ENCODE results near the gene OSBP.
"Not testable (repeated sequence)": the region's sequence is repeated elsewhere in the genome, so short reads cannot be mapped to it uniquely, and the experiment has no call there.

Gene OSBP

DNA sequence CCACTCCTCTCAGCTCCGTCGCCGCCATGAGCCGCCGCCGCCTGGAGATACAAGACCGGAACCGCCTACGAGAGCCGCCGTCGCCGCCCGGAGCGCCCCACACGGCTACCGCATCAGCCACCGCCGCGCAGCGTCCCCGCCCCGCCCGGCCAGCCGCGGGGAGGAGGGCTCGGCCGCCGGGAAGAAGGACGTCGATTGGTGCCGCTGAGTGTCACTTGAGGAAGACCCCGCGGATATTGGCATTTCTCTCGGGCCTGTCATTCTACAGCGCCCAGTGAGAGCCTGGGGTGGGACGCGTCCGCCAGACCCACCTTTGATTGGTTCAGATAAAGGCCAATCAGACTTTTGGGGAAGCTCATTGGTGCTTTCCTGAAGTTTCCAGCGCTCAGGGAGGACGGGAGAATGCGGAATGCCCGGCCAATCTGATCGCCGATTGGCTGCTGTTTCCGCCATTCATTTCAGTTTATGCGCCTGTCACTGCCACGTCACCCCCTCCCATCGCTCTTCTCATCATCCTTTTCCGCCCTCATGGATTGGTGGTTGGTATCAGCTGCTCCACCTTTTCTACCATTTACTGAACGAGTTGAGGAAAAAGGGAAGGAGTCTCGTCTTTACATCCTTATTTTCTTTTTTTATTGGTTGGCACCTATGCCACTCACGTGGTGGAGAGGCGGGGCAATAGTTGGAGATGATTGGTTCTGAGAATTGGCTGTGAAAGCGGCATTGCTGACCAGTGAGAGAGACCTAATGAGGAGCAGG lies at the start of gene OSBP:
TSS of gene OSBP (minus strand) at position 138 of the 759 bp plus-strand sequence. CDS start at position 28, 110 bp downstream.
- peak; percentile 88 to 96 for DNase-seq (ENCODE audit: extremely low read depth in 1 of 2, low read depth in 1 of 2)

- no peak for DNase-seq (ENCODE audit: extremely low read depth in 1 of 2, low read depth in 1 of 2)
Measured at GRCh38 chr11:59660621-59661020, 45.0 kb upstream of the OSBP start.

DNA sequence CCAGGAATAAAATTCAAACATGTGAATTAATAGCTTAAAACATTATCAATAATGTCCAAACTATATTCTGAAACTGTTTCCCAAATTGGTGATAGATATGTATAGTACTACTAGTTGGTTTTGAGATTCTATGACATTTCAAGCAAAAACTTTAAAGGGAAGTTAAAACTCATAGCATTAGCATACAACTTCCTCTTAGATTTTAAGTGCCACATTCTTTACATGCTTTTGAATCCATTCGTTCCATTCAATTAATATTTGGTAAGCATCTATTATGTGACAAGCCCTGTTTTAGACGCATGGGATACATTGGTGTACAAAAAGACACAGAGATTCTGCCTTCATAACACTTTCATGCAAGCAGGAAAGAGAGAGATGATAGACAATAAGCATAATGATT lies 44.4 kb upstream of the OSBP start:
- DNase-seq (ENCODE audit: extremely low read depth in 1 of 2, low read depth in 1 of 2), result no peak

GRCh38 chr11:59658036-59658435 lies 42.5 kb upstream of the OSBP start:
- DNase-seq (ENCODE audit: extremely low read depth in 1 of 2, low read depth in 1 of 2), result no peak

DNA sequence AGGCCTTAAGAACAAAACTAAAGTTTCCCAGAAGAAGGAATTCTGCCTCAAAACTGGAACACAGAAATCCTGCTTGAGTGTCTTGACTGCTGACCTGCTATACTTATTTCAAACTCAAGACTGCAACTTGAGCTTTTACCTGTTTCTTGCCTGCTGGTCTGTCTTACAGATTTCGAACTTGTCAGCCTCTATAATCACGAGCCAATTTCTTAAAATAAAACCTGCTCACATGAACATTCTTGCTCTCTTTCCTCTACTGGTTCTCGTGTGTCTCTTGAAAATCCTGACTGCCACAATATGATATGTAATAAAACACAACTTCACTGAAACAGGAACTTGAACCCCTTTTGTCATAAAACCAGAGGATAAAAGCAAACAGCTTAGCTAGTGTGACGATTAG lies 39.3 kb upstream of the OSBP start:
- no peak for DNase-seq (ENCODE audit: extremely low read depth in 1 of 2, low read depth in 1 of 2)

- DNase-seq (ENCODE audit: extremely low read depth in 1 of 2, low read depth in 1 of 2), result no peak
Measured at GRCh38 chr11:59647245-59647980, 31.8 kb upstream of the OSBP start.

- no peak for DNase-seq (ENCODE audit: extremely low read depth in 1 of 2, low read depth in 1 of 2)
Measured at GRCh38 chr11:59644528-59644927, 29.0 kb upstream of the OSBP start.

DNA sequence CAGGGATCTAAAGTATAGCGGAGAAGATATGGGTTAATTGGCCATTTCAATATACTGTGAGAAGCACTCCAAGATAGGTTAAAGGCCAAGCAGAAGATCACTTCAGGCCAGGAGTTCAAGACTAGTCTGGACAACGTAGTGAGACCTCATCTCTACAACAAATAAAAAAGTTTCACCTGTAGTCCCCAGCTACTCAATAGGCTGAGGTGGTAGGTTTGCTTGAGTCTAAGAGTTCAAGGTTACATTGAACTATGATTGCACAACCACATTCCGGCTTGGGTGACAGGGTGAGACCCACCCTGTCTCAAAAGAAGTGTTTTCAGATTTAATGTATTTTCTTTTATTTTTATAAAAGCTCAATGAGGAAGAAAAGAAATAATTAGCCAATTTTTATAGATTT lies 27.8 kb upstream of the OSBP start:
- DNase-seq (ENCODE audit: extremely low read depth in 1 of 2, low read depth in 1 of 2), result no peak

DNA sequence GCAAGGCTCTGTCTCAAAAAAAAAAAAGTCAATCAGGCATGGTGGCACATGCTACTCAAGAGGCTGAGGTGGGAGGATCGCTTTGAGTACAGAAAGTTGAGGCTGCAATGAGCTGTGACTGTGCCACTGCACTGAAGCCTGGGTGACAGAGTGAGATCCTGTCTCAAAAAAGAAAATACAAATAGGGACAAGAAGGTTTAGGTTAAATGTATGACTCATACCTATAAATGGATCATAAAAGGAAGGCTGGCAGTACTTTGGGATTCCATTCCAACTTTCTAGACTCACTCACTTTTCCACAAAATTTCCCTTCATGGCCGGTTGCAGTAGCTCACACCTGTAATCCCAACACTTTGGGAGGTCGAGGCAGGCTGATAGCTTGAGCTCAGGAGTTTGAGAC lies 25.6 kb upstream of the OSBP start:
- DNase-seq (ENCODE audit: extremely low read depth in 1 of 2, low read depth in 1 of 2), result no peak

- no peak for DNase-seq (ENCODE audit: extremely low read depth in 1 of 2, low read depth in 1 of 2)
Measured at GRCh38 chr11:59630493-59630892, 14.9 kb upstream of the OSBP start.

DNA sequence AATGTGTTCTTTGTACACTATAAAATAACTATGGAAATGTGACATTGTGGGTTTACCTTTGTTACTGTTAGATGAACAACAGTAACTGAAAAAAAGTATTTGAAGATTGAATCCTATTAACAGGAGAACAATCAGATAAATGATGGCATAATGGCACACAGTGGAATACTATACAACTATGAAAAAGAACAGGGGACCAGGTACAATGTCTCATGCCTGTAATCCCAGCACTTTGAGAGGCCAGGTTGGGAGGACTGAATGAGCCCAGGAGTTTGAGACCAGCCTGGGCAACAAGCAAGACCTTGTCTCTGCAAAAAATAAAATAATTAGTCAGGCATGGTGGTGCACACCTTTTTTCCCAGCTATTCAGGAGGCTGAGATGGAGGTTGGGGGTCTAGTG lies 14.4 kb upstream of the OSBP start:
- no peak for DNase-seq (ENCODE audit: extremely low read depth in 1 of 2, low read depth in 1 of 2)

DNA sequence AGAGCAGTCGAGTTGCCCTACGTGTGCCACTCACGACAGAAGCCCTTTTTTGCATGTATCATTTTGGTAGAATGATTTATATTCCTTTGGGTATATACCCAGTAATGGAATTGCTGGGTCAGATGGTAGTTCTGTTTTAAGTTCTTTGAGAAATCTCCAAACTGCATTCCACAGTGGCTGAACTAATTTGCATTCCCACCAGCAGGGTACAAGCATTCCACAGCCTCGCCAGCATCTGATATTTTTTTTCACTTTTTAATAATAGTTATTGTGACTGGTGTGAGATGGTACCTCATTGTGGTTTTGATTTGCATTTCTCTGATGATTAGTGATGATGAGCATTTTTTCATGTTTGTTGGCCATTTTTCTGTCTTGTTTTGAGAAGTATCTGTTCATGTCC lies 11.4 kb upstream of the OSBP start:
- not testable (repeated sequence) for DNase-seq (ENCODE audit: extremely low read depth in 1 of 2, low read depth in 1 of 2)

DNA sequence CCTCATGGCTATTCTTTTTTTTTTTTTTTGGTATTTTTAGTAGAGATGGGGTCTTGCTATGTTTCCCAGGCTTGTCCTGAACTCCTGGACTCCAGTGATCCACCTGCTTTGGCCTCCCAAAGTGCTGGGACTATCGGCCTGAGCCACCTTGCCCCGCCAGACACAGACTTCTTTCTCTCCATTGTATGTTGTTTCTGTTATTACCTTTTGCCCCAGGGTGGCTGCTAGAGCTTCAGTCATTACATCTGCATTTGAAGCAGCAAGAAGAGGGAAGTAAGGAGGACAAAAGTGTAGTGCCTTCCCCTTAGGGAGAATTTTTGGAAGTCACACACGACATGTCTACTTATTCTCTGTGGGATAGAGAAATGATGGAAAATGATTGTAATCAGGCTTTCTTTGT lies 10.1 kb upstream of the OSBP start:
- DNase-seq (ENCODE audit: extremely low read depth in 1 of 2, low read depth in 1 of 2), result no peak

DNA sequence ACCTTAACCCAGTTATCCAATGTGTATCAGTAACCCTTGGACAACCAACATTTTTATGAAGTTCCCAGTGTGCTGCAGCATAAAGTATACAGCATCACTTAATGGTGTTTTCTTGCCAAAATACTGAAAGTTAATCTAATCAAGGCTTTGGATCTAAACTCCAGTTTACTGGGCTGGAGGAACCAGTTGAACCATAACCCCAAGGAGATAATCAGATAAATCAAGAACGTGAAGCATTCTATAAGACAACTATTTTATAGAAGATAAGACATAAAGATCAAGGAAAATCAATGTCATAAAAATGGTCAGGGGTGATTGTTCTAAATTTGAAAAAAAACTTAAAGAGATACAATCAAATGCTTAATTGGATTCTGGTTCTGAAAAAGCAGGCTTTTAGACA lies 2.3 kb upstream of the OSBP start:
- no peak for DNase-seq (ENCODE audit: extremely low read depth in 1 of 2, low read depth in 1 of 2)

GRCh38 chr11:59616396-59616982 lies 915 bp upstream of the OSBP start:
- no peak for DNase-seq (ENCODE audit: extremely low read depth in 1 of 2, low read depth in 1 of 2)

DNA sequence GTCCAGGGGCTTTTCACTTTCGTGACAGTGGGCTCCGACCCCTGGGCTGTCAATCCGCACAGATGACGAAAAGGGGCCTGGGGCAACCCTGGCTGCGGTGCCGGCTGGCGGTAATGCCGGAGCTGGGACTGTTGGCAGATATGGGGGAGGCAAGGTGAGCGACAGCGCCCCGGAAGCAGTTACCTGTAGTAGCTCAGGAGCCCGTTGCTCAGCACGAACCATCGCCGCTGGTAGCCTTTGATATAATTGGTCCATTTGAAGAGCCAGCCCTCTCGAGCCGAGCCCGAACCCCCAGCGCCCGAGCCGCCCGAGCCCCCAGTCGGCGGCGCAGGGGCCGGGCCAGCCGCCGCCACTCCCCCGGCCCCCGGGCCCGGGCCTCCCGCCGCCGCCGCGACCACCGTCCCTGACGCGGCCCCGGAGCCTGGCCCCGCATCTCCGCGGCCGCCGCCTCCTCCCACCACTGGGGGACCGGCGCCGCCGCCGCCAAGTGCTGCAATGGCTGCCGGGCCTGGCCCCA lies 396 bp downstream of the OSBP start:
- peak; percentile 34 to 35 for DNase-seq (ENCODE audit: extremely low read depth in 1 of 2, low read depth in 1 of 2)

GRCh38 chr11:59614277-59615119 lies 1.1 kb downstream of the OSBP start:
- DNase-seq (ENCODE audit: extremely low read depth in 1 of 2, low read depth in 1 of 2), result no peak

DNA sequence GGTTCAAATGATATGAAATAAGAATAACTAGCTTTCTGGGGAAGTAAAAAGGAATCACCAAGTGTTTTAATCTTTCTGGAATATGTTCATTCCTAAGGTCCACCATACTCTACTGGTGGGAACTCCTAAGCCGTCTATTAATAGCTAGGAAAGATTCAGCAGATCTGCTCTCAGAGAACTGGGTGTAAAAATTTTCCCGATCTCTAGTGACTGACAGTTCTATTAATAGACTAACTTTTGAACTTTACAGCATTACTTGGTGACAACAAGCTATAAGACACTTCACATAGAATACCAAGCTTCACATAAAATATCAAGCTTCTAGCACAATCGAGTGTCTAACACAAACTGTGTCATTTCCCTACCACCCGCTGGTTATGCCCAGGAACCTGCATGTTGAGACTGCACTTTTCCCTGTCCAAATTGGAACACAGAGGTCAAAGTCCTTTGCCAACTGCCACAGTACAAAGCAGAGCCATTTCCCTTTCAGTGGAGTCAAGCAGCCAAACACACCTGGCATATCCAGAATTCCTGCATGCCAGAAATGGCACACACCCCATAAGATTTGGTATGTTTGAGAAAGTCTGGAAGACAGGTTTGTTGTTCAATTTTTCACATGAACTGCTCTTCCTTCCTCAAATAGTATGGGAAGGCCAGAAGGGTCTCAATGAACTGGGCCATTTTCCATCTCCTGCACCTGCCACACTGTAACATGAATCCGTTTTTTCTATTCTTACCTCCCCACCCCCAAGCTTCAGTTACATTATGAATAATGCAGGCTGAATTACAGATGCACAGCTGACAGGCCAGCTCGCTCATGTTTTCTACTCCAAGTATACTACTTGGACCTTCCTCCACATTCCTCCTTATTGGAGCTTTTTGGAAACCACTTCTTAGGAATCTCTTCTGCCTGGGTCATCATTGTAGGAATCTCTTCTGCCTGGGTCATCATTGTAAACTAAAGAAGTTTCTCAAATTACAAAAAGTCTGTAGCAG lies 3.7 kb downstream of the OSBP start:
- no peak for DNase-seq (ENCODE audit: extremely low read depth in 1 of 2, low read depth in 1 of 2)

DNA sequence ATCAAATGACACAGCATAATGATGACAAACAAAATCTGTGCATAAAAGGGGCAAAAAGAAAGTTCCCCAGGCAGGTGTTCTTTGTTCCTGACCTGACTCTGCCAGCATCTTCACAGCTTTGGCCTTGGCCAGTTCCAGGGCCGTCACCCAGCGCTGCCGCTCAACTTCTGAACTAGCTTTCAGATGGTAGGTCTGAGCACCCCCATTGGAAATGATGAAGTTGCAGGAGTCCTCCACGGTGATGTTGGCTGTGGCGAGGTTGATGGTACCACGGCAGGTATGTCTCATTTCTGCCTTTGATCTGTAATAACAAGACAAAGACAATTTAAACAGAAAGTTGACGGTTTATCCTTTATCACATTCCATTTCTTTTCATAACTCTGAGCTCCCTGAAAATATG lies 5.3 kb downstream of the OSBP start:
- DNase-seq (ENCODE audit: extremely low read depth in 1 of 2, low read depth in 1 of 2), result no peak

Measured in activated CD8-positive, alpha-beta memory T cell treated with anti-CD3 and anti-CD28 coated beads for 1 hour (primary cell).